GM19025 (cell line): ENCODE measurements around the gene VWA5B2.

Experiments
- ATAC-seq: cut with Tn5 transposase; IDR thresholded peaks from one replicate; pipeline ENCODE4 v1.9.1; 2021; ENCODE audit warnings: mild to moderate bottlenecking, low read depth, moderate library complexity; ENCODE audit not compliant: unreplicated experiment

Gene VWA5B2

DNA sequence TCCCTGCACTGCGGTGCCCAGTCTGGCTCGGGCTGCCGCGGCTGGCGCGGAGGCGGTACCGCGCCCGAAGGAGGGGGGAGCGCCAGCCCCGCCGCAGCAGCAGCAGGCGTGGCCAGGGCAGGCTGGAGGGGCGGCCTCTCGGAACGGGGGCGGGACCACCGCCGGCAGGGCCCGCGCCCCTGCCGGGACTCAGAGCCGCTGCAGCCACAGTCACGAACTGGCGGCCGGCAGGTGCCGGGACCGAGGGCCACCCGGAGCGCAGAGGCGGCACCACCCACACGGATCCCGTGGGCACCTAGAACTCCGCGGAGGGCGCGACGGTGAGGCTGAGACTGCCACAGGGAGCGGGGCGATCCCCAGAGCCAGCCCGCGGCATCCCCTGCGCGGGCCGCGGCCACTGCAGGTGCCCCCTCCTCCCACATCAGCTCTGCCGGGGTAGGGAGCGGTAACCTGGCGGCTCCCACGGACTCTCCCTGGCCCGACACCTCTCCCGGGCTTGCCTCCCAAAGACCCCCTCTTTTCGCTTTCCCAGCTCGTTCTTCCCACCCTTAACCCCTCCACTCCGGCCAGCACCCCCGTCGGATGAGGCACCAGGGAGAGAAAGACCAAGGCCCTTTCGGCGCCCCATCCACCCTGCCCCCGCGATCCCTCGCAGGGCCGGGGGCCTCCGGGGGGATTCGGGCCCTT lies at the start of gene VWA5B2:
TSS of gene VWA5B2 (plus strand) at position 192 of the 687 bp plus-strand sequence. CDS start 944 bp downstream, outside the sequence.
- peak; percentile 77 for ATAC-seq

DNA sequence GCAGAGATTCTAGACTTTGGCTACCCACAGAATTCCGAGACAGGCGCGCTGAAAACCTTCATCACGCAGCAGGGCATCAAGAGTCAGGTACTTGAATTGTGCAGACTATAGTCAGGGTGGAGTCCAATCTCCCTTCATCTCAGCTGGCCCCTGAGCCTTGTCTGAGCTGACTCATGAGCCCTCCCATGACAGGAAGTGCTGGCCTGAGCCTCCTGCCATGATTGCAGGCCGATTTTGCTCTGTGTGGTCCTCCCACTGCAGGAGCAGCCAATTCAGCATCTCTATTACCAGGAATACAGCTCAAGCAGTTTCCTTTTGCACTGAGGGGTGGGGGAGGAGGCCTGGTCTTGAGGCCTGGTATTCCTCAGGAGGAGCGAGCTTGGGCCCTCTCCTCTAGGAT lies 49.2 kb upstream of the VWA5B2 start:
- ATAC-seq: no peak

DNA sequence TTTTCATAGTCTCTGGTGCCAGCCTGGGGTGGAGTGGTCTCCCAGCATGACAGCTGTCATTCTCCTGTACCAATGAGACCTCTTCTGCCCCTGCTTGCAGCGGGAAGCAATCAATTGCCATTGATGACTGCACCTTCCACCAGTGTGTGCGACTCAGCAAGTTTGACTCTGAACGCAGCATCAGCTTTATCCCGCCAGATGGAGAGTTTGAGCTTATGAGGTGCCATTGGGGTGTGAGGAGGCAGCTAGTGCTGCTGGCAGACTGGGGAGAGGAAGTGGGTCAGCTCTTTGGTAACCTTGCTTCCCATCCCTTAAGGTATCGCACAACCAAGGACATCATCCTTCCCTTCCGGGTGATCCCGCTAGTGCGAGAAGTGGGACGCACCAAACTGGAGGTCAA lies 47.8 kb upstream of the VWA5B2 start:
- no peak for ATAC-seq

DNA sequence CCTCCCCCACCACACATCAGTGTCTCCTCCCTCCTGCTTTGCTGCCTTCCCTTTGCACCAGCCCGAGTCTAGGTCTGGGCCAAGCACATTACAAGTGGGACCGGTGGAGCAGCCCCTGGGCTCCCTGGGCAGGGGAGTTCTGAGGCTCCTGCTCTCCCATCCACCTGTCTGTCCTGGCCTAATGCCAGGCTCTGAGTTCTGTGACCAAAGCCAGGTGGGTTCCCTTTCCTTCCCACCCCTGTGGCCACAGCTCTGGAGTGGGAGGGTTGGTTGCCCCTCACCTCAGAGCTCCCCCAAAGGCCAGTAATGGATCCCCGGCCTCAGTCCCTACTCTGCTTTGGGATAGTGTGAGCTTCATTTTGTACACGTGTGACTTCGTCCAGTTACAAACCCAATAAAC lies 45.7 kb upstream of the VWA5B2 start:
- no peak for ATAC-seq

DNA sequence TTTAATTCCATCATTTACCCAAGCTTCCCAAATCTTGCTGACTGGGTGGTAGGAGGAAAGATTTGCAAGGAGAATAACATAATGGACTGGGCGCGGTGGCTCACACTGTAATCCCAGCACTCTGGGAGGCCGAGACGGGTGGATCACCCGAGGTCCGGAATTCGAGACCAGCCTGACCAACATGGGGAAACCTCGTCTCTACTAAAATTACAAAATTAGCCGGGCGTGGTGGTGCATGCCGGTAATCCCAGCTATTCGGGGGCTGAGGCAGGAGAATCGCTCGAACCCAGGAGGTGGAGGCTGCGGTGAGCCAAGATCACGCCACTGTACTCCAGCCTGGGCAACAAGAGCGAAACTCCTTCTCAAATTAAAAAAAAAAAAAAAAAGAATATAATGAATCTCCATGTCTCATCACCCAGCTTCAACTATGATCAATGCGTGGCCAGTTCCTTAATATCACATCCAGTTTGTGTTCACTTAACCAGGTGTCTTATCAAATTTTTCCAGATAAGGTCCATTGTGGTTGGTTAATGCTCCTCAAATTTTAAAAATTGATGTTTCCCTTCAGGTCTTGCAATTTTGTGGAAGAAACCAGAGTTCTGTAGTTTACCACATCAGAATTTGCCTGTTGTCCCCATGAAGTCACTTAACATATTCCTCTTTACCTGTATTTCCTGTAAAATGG lies 44.7 kb upstream of the VWA5B2 start:
- no peak for ATAC-seq

DNA sequence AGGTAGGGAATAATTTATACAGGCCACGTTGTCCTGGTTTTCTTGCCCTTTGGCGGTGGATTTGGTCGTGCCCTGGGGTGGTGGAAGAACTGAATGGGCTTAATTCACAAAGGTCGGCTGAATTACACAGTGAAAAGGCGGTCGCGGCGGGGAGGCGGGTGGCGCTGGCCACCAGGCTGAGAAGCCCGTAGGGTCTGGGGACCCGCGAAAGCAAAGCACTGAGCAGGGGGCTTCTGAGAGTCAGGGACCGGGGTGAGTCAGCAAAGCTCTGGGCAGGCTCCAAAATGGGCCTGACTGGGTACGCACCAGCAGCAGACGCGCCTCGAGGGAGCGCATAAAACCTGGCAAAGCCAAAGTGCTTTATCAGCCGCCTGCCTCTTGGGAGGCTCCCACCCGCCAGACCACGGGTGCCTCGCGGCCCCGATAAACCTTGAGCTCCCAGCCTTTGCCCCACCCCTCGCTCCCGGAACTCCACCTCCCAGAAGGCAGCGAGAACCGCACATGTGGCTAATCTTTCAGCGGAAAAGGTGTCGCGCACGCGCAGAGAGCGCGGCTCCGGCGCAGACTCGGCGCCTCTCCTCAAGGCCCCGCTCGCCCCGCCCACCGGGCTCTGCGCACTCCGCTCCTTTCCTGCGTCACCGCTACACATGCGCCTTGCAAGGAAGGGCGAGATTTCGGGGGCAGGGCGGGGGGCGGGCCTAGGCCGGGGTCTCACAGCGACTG lies 43.8 kb upstream of the VWA5B2 start:
- peak; percentile 87 for ATAC-seq

DNA sequence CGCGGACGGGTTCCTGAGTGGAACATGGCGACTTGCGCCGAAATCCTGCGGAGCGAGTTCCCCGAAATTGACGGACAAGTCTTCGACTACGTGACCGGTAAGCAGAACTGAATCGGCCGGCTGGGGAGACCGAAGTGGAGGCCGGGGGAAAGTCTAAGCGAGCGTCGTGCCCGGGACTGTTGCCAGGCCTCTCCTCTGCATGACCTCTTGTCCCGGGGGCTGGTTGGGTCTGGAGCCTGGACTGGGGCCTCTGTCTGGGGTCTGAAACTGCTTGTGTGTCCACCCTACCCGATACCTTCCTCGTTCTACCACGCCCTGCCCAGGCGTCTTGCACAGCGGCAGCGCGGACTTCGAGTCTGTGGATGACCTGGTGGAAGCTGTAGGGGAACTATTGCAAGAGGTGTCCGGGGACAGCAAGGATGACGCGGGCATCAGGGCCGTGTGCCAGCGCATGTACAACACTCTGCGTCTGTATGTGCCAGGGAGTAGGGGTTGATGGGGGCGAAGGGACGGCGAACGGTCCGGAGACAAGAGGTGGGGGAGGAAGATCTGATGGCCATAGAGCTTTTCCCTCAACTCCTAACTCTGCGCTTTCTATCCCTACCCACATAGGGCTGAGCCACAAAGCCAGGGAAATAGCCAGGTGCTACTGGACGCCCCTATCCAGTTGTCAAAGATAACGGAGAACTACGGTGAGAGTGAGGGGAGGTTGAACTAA lies 43.0 kb upstream of the VWA5B2 start, which contains the start of gene ABCF3:
TSS of gene ABCF3 (plus strand) at position 16 of the 718 bp plus-strand sequence. CDS start at position 25, 9 bp downstream.
- ATAC-seq: peak; percentile 16

DNA sequence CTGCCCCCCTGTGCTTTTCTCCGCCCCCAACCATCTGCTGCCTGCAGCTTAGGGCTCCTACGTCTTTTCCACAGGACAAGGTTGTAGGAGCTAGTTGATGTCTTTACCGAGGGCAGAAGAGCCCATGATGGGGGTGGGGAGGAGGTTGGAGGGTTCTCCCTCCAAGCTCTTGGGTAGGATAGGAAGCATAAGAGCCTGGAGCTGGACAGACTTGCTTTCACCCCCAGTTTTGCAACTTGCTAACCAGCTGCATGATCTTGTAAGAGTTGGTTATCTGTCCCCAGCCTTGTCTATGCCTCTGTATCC lies 42.5 kb upstream of the VWA5B2 start:
- no peak for ATAC-seq

DNA sequence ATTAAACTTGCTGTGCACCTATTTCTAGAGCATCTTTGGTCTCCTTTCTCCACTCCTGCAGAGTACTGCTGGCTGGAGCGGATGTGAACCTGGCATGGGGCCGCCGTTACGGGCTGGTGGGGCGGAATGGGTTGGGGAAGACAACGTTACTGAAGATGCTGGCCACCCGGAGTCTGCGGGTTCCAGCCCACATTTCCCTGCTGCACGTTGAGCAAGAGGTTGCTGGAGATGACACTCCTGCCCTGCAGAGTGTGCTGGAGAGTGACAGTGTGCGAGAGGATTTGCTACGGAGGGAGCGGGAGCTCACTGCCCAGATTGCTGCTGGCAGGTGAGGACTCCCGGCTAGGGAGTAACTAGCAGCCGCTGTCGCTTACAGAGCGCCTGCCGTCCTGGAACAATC lies 41.3 kb upstream of the VWA5B2 start:
- ATAC-seq: no peak

DNA sequence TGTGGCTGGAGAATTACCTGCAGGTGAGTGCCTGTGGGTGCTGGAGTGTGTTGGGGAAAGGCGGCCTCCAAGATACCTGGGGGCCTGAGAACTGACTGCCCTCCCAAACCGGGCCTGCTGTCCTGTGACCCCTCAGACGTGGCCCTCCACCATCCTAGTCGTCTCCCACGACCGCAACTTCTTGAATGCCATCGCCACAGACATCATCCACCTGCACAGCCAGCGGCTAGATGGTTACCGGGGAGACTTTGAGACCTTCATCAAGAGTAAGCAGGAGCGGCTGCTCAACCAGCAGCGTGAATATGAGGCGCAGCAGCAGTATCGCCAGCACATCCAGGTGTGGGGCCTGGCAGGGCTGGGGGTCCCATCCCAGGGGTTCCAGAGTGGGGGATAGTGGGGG lies 40.0 kb upstream of the VWA5B2 start:
- ATAC-seq: no peak

DNA sequence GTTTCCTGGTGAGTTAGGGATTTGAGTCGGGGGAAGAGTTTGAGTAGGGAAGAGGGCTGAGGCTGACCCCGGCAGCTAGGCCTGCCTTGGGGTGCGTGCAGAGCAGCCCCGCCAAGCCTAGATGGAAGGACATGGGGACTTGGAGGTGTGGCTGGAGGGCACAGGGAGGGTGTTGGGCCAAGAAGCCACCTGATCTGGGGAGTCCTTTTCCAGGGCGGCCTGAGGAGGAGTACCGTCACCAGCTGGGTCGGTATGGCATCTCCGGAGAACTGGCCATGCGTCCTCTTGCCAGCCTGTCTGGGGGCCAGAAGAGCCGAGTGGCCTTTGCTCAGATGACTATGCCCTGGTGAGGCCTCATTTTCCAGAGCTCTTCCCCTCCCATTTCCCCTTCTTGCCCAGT lies 36.5 kb upstream of the VWA5B2 start:
- ATAC-seq: no peak

DNA sequence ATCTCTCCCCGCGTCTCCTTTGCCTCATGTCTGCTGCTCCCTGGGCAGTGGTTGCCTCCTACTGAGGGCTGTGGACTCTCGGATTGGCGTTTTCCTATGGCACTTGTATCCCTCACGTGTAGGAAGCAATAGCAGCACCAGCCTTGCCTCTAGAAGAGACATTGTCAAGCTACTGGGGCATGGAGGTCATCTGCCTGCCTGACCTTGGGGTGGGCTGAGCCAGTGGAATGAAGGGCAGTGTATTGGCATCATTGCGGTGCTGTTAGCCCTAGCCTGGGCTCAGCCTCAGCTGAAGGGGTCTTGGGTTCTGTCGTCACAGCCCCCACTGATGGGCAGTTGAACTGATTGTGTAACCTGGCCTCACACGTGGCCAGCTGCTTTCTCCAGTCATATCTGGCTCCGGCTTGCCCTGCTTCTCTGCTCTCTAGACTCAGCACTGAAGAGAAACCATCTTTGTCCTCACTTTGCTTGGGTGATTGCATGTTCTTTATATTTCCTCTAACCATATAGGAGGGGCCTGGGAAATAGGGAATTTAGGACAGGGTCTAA lies 35.3 kb upstream of the VWA5B2 start:
- no peak for ATAC-seq

DNA sequence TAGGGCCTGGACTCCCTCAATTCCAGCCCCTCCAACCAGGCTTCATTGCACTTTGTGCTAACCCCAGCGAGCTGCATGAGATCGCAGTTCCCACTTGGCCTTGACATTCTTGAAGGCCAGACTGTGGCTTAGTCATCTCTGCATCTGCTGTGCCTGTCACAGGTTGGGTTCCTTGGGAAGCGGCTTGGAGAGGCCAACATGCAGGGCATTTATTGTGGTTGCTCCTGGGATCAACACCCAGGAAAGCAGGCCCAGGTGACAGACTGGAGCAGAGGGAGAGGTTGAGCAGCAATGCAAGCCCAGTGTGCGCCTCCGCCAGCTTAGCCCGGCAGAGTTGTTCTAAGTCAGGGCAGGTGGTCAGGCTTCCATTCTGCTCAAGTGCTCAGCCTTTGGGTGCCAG lies 32.8 kb upstream of the VWA5B2 start:
- no peak for ATAC-seq

DNA sequence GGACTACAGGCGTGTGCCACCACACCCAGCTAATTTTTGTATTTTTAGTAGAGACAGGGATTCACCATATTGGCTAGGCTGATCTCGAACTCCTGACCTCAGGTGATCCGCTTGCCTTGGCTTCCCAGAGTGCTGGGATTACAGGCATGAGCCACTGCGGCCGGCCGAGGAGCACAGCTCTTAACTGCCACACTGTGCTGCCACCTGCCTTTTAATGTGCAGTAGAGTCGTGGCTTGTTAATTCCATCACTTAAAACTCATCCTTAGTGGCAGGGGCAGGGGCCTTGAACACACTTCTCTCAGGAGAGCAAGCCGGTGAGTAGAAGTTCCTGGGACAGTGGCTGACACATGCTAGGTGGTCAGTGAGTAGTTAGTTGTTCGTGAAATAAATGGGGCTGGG lies 30.9 kb upstream of the VWA5B2 start:
- ATAC-seq: no peak

DNA sequence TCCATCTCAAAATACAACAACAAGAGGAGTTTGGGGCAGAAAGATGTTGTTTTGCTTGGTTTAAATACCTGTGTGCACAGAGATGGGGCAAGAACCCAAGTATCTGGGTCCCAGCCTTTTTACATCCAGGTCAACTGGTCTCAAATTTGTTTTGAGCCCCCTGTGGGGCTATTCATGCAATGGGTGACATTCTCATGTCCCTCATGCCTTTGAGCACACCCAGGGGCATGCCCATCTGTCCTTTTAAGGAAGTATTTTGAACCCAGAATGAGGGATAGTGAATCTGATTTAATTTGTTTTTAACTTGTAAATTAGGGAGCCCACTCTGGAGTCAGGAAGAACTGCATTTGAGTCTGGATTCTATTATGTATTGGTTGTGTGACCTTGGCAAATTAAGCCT lies 28.6 kb upstream of the VWA5B2 start:
- ATAC-seq: no peak

DNA sequence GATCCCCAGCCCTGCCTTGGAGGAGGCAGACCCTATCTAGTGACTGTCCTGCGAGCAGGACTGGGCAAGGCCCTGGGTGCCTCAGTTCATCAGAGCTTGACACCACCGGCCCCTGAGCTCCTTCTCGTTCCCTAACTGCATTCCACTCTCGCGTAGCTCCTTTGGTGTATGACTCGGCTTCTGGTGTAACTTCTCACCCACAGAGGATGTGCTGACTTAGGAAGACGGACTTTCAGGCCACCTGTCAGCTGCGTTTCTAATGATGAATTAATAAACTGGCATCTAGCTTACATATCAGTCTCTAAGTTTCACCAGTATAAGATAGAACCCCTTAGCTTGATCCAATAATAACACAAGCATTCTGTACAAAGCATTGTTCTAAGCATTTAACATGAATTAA lies 25.9 kb upstream of the VWA5B2 start:
- no peak for ATAC-seq

DNA sequence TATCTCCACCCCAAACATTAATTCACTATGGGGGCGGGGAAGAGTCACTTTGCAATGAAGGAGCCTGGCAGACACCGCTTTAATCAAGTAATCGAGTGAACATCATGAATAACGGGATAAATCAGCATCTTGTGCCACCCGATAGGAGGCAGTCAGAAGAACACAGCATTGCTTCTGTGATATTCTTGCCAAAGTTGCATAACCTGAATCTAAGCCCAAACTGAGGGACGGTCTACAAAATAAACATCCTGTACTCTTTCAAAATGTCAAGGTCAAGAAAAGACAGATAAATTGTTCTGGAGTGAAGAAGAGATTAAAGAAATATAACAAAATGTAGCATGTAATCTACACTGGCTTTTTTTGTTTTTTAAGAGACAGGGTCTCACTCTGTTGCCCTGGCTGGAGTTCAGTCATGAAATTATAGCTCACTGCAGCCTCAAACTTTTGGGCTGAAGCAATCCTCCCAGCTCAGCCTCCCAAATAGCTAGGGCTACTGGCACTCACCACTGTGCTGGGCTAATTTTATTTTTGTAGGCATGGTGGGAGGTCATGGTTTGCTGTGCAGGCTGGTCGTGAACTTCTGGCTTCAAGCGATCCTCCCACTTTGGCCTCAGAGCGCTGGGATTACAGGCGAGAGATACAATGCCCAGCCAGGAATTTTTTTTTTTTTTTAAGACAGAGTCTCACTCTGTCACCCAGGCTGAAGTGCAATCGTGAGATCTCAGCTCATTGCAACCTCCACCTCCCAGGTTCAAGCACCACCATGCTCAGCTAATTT lies 20.1 kb upstream of the VWA5B2 start:
- ATAC-seq: no peak

DNA sequence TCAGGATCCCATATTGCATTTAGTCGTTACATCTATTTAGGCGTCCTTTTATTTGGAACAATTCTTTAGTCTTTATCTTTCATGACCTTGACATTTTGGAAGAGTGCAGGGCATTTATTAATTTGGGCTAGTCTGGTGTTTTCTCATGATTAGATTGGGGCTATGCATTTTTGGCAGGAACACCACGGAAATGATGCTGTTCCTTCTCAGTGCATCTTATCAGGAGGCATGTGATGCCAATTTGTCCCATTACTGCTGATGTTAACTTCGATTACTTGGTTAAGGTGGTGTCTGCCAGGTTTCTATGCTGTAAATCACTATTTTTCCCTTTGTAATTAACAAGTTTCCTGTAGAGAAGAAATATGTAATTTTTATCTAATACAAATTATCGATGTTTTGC lies 18.1 kb upstream of the VWA5B2 start:
- ATAC-seq: no peak

DNA sequence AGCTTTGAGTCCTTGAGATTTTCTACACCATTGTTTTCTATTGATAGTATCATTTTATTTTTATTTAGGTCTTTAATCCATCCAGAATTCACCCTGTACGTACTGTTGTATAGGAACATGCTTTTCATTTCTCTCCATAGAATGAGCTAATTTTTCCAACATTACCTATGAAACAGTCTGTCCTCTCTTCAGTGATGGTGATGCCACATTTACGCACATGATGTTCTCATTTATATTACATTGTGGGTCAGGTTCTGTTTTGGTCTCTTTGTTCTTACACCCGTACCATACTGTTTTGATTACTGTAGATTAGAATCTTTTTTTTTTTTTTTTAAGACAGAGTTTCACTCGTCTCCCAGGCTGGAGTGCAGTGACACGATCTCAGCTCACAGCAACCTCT lies 17.7 kb upstream of the VWA5B2 start:
- ATAC-seq: no peak

DNA sequence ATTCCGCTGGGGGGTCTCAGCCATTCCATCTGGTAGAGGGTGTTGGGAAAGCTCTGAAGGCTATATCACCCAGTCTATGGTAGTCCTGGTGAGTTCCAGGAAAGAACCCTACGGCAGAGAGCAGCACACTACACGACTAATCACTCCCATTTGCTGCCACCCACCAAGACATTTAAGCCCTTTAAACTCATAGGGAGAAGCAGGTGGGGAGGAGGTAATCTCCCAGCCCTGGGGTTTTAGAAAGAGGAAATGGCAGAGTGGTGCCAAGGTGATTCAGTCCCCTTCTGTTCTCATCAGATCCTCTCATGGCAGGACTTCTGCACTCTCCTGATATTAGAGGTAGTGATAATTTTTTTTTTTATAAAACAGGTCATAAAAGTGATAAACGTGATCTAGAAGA lies 10.6 kb upstream of the VWA5B2 start:
- ATAC-seq: no peak
